HG03045 (cell line): ENCODE data around the gene QSOX1.
A peak's percentile ranks its signal among the peaks of the same experiment; 100 is the strongest.

Experiments used
- ATAC-seq: cut with Tn5 transposase; IDR thresholded peaks from one replicate; pipeline ENCODE4 v1.9.1; 2021; ENCODE audit warnings: mild to moderate bottlenecking, moderate library complexity; ENCODE audit not compliant: unreplicated experiment

The QSOX1 gene

GRCh38 chr1:180144659-180145357 is 9.9 kb upstream of the QSOX1 start:
- ATAC-seq = no peak

DNA sequence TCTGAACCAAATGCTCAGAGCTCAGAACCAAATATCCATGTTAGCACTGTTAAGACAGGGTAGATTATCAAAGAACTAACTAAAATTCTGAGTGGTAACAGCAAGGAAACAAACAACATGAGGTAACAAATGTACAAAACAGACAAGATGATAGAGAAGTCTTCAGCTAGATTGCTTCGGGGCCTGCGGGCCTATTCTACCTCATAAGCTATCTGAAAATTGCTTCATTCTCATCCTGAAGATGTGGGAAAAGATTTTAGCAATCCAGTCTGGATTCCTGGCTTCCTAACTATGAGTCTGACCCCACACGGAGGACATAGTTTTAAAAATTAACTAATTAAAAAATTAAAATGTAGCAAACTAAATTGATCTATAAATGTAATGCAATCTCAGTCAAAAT is 9.2 kb upstream of the QSOX1 start:
- no peak for ATAC-seq

DNA sequence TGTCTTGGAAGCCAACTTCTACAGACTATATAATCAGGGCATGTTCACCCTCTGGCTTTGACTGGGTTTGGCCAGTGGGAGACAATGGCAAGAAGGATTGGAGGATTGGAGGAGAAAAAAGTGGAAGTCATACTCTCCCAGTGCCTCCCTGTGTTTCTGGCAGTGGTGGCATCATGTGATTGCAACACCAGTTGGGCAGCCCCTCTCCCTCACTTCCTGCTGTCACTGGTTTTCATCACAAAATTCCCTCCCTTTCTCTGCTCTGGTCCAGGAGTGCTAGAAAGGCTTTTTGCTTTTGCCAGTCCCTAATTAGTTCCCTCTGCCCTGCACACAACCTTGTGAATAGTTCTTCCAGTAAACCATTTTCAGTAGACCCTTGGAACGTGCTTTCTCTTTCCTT is 3.7 kb upstream of the QSOX1 start:
- ATAC-seq = no peak

GRCh38 chr1:180151508-180151907 is 3.2 kb upstream of the QSOX1 start:
- ATAC-seq = no peak

GRCh38 chr1:180152588-180152987 is 2.1 kb upstream of the QSOX1 start:
- ATAC-seq = no peak

- no peak for ATAC-seq
Observed at GRCh38 chr1:180153032-180153431, 1.6 kb upstream of the QSOX1 start.

DNA sequence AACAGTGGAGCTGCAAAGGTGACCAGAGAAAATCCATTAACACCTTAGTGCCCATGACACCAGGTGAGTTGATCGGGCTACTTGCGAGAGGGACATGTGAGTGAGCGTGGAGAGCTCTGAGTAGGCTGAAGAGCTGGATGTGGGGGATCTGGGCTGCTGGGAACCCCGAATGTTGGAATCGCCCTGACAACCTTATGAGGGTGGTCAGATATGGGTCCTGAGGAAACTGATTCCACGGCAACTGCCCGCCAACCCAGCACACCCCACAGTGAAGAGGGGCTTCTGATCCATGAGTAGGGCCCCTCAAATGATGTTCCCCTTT is 705 bp upstream of the QSOX1 start:
- no peak for ATAC-seq

DNA sequence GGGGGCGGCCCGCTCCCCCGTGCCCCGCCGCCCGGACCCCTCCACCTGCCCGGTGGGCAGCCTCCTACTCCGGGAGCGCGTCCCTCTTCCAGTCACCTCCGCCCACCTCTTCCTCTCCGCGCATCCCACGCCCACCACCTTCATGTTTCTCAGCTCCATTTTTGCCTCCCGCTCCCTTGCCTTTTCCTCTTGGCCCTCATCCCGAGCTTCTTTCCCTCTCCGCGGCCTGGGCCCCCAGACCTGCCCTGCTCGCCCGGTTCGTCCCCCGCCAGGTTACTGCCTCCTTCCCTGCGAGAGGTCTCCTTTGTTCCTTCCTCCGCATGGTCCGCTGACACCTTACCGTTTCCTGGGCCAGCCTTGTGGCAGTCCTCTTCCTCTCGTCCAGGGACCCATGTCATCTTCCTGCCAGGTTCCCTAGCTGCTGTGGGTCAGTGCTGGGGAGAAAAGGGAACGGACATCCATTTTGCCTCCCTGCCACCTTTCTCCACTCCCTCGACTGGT is 563 bp downstream of the QSOX1 start:
- peak; percentile 23 for ATAC-seq

- no peak for ATAC-seq
Observed at GRCh38 chr1:180156201-180156600, 1.5 kb downstream of the QSOX1 start.

GRCh38 chr1:180156631-180157091 is 2.0 kb downstream of the QSOX1 start:
- ATAC-seq = no peak

DNA sequence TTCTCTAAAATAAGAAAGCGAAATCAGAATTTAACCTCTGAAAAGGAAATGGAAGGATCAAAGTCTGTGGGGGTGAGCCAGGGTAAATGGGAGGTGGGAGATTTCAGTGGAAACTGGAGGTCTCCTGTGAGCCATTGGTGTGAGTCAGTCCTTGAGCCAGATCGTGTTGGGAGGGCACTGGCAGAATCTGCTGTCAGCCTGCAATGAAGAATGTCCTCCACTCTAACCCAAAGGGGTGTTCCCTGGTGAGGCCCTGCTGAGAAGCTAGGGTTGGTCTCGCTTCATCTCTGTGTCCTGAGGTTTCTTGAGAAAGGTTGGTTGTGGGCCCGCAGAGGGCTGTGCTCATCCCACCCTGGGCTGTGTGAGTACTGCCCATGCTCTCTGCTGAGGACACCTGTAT is 2.4 kb downstream of the QSOX1 start:
- no peak for ATAC-seq

DNA sequence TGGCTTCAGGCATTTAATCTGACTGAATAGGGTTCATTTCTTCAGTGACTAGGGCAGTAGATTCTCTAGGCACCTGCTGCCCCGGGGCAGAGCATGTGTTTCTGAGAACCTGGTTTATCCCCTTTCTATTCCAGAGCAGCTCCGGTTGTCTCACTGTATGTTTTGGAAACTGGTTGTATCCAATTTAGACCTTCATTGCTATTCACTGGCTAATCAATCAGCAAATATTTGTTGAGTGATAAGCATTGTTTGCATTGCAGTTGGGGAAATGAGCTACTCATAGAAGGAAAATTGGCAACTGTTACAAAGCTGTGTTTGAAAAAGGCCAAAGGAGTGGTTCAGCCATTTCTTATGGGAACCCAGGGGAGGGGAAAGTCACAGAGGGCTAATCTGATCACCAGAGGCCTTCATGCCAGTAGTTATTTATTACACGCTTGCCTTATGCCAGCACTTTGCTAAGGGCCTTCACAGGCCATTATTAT is 2.9 kb downstream of the QSOX1 start:
- ATAC-seq = no peak

DNA sequence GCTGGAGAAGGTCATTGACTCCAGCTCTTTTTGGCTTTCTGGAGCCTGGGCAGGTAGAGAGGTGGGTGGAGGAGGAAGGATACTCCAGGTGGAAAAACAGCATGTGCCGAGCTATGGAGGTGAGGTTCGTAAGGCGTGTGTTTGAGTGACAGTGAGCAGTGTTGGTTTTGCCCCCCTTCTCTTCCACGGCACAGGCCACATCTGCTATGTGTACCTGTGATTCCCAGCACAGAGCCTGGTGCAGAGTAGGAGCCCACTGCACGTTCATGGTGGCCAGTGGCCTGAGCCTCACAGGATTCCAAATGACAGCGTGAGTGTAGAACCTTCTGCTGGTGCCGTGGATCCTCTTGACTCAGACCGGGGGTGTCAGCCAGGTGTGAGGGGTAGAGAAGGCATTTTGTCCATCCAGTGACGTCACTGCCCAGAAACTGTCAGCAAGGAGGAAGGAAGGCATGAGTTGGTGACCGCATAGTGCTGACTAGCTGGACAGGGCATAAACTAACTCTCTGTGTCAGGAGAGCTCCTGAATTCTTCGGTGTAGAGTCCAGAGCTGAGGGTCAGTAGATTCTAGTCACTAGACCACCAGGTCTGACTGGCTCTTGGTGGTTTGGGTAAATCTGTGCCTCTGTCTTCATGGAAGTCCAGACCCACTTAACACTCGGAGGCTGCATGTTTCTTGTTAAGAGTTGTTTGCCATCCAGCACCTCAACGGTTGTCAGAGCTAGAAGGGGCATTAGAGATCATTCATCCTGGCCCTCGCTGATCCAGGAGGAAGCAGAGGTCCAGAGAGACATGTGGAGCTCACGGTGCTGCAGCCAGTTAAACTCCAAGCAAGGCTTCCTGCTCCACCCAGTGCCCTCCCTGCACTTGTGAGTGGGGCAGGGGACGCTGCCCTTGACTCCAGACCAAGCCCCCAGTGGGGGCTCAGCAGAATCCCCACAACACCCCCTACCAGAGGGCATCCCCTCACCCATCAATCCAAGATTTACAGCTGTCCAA is 3.8 kb downstream of the QSOX1 start:
- ATAC-seq = no peak

- no peak for ATAC-seq
Observed at GRCh38 chr1:180160357-180160756, 5.7 kb downstream of the QSOX1 start.

DNA sequence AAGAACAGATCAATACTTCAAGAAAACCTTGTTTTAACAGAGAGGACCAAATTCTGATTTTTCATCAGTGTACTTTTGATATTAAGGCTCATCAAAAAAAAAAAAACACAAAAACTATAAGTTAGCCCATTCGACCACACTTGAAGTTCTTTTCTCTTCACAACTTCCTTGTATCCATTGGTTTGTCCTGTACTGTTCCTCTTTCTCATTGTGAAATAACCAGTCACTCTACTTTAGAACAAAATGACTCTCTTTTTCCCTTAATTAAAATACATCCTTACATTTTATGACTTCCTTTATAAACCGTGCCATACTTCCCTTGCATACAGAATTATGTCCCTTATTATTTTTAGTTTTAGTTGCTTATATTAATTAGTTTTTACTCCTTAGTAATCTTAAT is 8.4 kb downstream of the QSOX1 start:
- no peak for ATAC-seq

- no peak for ATAC-seq
Observed at GRCh38 chr1:180165096-180165495, 10.4 kb downstream of the QSOX1 start.

GRCh38 chr1:180165509-180166435 is 11.1 kb downstream of the QSOX1 start:
- ATAC-seq = no peak

GRCh38 chr1:180166436-180166800 is 11.7 kb downstream of the QSOX1 start:
- no peak for ATAC-seq

- ATAC-seq = no peak
Observed at GRCh38 chr1:180167021-180167701, 12.5 kb downstream of the QSOX1 start.
